NB4 (cell line): ENCODE data around the gene RAB43.

ENCODE experiments used
- CTCF ChIP-seq: IDR thresholded peaks from one replicate; pipeline ENCODE4 v1.5.1; 2012; ENCODE audit warnings: low read depth, low read length
- POLR2A ChIP-seq: IDR thresholded peaks from 2 replicates; pipeline ENCODE4 v1.6.1; 2011; ENCODE audit warnings: mild to moderate bottlenecking; ENCODE audit not compliant: insufficient read length; ENCODE audit errors: extremely low read depth

GRCh38 chr3:129059311-129059958, 62.2 kb downstream of the RAB43 start:
- no peak for TF ChIP-seq CTCF
- TF ChIP-seq POLR2A, result no peak
